WI38 (cell line): Measurements from ENCODE around the gene SPON1.

Experiments used
- H3K4me3 ChIP-seq: 2 replicates; pipeline ENCODE4 v1.5.1; 2011; ENCODE audit warnings: low read depth, mild to moderate bottlenecking, control low read depth, low read length
- TF ChIP-seq, protein P1 (sequence below): IDR thresholded peaks from 2 replicates; pipeline ENCODE4 v1.5.1; 2012; ENCODE audit warnings: low read depth, mild to moderate bottlenecking, control low read depth, low read length

Gene SPON1

GRCh38 chr11:14102766-14103165, 140.2 kb downstream of the SPON1 start:
- no peak overlapping the region for H3K4me3 ChIP-seq
- TF ChIP-seq, protein P1, sequence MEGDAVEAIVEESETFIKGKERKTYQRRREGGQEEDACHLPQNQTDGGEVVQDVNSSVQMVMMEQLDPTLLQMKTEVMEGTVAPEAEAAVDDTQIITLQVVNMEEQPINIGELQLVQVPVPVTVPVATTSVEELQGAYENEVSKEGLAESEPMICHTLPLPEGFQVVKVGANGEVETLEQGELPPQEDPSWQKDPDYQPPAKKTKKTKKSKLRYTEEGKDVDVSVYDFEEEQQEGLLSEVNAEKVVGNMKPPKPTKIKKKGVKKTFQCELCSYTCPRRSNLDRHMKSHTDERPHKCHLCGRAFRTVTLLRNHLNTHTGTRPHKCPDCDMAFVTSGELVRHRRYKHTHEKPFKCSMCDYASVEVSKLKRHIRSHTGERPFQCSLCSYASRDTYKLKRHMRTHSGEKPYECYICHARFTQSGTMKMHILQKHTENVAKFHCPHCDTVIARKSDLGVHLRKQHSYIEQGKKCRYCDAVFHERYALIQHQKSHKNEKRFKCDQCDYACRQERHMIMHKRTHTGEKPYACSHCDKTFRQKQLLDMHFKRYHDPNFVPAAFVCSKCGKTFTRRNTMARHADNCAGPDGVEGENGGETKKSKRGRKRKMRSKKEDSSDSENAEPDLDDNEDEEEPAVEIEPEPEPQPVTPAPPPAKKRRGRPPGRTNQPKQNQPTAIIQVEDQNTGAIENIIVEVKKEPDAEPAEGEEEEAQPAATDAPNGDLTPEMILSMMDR = no peak

DNA sequence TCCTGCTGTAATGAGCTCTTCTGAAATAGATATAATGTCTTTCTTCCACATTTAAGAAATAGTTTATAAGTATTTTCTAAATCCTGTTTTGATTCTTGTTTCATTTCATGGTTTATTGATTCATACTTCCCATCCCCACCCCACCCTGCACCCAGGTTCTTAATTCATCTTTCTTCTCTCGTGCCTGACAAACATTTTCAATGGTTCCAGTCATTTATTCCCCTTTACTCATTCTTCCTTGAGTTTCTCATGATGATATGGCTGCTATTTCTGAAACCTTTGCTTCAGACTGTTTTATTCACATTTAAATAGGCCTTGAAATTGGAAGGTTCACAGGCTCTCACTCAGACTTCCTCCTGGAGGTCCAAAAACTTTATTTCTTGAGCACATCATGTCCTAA, 142.9 kb downstream of the SPON1 start:
- TF ChIP-seq, protein P1 = no peak
- H3K4me3 ChIP-seq = no peak overlapping the region

- no peak overlapping the region for H3K4me3 ChIP-seq
- TF ChIP-seq, protein P1 = no peak
Measured at GRCh38 chr11:14106303-14107049, 144.0 kb downstream of the SPON1 start.

DNA sequence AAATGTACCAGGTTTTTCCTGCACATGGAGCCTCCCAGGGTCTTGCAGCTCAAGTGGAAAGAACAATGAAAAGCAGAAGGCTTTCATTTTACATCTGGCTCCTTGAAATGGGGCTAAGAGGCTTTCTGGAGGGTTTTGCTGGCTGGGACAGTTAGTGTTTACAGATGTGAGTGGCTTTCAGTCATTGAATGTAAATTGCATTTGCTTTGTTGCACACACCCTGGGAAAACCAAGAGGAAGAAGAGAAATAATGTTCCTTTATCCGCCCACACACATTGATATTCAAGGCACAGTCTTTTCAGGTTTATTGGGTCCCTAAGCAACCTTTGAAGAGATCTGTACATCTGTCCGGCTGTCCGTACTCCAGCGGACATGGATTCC, 144.5 kb downstream of the SPON1 start:
- TF ChIP-seq, protein P1 = no peak
- no peak overlapping the region for H3K4me3 ChIP-seq

GRCh38 chr11:14109742-14110141, 147.2 kb downstream of the SPON1 start:
- TF ChIP-seq, protein P1 = no peak
- no peak overlapping the region for H3K4me3 ChIP-seq

DNA sequence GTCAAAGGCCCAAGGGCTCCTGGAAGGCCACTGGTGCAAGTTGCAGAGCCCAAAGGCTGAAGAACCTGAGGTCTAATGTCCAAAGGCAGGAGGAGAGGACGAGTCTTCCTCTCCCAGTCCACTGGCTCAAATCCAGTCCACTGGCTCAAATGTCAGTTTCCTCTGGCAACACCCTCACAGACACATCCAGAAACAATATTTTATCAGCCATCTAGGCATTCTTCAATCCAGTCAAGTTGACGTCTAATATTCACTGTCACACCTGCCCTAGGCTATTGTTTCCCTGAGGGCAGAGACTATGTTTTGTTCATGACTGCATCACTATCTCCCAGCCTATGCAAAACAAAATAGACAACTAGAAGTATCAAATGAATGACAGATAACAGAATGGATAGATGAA, 148.1 kb downstream of the SPON1 start:
- no peak overlapping the region for H3K4me3 ChIP-seq
- TF ChIP-seq, protein P1 = no peak

DNA sequence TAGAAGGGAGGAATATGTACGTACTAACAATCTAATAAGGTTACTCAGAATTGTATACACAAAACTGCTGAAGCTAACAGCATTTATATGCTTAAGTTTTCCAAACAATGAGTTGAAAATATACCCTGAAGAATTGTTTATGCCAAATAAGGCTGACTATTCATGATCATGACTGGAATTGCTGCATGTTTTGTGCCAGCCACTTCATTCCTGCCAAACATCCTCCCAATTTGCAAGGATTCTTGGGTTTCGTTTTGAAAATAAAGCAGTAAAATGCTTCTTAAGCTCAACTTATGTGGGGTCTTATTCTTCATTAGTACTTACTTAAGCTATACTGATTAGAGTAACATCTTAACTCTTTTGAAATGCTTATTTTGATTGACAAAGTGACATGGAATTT, 149.0 kb downstream of the SPON1 start:
- TF ChIP-seq, protein P1 = no peak

More for the DNA sequence above, 149.0 kb downstream of the SPON1 start:
- H3K4me3 ChIP-seq = no peak overlapping the region
